Ishikawa (cell line): ENCODE results near the gene GRIK1.

Source experiments
- CEBPB ChIP-seq: IDR thresholded peaks from 2 replicates; pipeline ENCODE4 v1.6.1; 2012
- EGR1 ChIP-seq: IDR thresholded peaks from 2 replicates; pipeline ENCODE4 v1.6.1; 2012
- EP300 ChIP-seq: IDR thresholded peaks from 2 replicates; pipeline ENCODE4 v1.6.1; 2012; ENCODE audit warnings: borderline replicate concordance
- FOXM1 ChIP-seq: IDR thresholded peaks from 2 replicates; pipeline ENCODE4 v1.6.1; 2012; ENCODE audit warnings: low read depth, borderline replicate concordance
- MAX ChIP-seq: IDR thresholded peaks from 2 replicates; pipeline ENCODE4 v1.6.1; 2012
- NFIC ChIP-seq: IDR thresholded peaks from 2 replicates; pipeline ENCODE4 v1.6.1; 2012
- RAD21 ChIP-seq: IDR thresholded peaks from 2 replicates; pipeline ENCODE4 v1.6.1; 2012; ENCODE audit warnings: low read depth
- TAF1 ChIP-seq: IDR thresholded peaks from 2 replicates; pipeline ENCODE4 v1.6.1; 2012; ENCODE audit warnings: low read depth, mild to moderate bottlenecking
- TCF12 ChIP-seq: IDR thresholded peaks from 2 replicates; pipeline ENCODE4 v1.6.1; 2012; ENCODE audit warnings: low read depth
- TEAD4 ChIP-seq: IDR thresholded peaks from 2 replicates; pipeline ENCODE4 v1.6.1; 2012
- YY1 ChIP-seq: IDR thresholded peaks from 2 replicates; pipeline ENCODE4 v1.6.1; 2012; ENCODE audit warnings: low read depth
- ZBTB7A ChIP-seq: IDR thresholded peaks from 2 replicates; pipeline ENCODE4 v1.6.1; 2012; ENCODE audit warnings: low read depth
- TF ChIP-seq, protein P1 (sequence below): IDR thresholded peaks from 2 replicates; pipeline ENCODE4 v1.6.1; 2012
- TF ChIP-seq, protein P2 (sequence below): IDR thresholded peaks from 2 replicates; pipeline ENCODE4 v1.6.1; 2012; ENCODE audit warnings: low read depth, mild to moderate bottlenecking

DNA sequence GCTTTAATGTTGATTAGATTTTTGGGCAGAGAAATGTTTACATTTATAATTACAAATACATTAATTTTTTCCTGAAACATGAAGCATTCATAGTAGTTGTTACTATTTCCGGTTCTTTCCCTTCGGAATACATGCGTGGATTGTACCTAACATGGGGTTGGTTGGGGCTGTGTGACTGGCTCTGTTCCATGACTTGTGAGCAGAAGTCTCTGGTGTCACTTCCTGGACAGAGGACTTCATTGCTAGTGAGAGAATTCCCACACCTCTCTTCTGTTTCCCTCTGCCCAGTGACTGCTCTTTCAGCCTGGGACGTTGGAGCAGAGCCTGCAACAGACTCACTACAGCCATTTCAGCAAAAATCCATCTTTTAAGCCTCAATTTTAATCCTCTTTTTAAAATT, 231.4 kb downstream of the GRIK1 start:
- TF ChIP-seq, protein P1, sequence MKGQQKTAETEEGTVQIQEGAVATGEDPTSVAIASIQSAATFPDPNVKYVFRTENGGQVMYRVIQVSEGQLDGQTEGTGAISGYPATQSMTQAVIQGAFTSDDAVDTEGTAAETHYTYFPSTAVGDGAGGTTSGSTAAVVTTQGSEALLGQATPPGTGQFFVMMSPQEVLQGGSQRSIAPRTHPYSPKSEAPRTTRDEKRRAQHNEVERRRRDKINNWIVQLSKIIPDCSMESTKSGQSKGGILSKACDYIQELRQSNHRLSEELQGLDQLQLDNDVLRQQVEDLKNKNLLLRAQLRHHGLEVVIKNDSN = no peak
- TF ChIP-seq YY1 (no peak), CEBPB (no peak), EGR1 (no peak), TCF12 (no peak), MAX (no peak), EP300 (no peak), ZBTB7A (no peak), TEAD4 (no peak), NFIC (no peak), RAD21 (no peak), FOXM1 (no peak), TAF1 (no peak)
- TF ChIP-seq, protein P2, sequence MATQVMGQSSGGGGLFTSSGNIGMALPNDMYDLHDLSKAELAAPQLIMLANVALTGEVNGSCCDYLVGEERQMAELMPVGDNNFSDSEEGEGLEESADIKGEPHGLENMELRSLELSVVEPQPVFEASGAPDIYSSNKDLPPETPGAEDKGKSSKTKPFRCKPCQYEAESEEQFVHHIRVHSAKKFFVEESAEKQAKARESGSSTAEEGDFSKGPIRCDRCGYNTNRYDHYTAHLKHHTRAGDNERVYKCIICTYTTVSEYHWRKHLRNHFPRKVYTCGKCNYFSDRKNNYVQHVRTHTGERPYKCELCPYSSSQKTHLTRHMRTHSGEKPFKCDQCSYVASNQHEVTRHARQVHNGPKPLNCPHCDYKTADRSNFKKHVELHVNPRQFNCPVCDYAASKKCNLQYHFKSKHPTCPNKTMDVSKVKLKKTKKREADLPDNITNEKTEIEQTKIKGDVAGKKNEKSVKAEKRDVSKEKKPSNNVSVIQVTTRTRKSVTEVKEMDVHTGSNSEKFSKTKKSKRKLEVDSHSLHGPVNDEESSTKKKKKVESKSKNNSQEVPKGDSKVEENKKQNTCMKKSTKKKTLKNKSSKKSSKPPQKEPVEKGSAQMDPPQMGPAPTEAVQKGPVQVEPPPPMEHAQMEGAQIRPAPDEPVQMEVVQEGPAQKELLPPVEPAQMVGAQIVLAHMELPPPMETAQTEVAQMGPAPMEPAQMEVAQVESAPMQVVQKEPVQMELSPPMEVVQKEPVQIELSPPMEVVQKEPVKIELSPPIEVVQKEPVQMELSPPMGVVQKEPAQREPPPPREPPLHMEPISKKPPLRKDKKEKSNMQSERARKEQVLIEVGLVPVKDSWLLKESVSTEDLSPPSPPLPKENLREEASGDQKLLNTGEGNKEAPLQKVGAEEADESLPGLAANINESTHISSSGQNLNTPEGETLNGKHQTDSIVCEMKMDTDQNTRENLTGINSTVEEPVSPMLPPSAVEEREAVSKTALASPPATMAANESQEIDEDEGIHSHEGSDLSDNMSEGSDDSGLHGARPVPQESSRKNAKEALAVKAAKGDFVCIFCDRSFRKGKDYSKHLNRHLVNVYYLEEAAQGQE = no peak
